Lower leg skin (tissue), 4 donors: ENCODE results near the gene NUBP2. TPM values are rescaled to one million over a fixed set of nuclear protein-coding genes. Genes with fewer than 3 reads are reported as not detected.

Experiments used
- DNase-seq, 2 donors: peaks; one replicate each; pipeline ENCODE4 v3.0.0-alpha.2; 2019; ENCODE audit warnings: low spot score in 2 of 2
- H3K4me3 ChIP-seq: fragments of 200-600 bp; sonication (generic); 2 replicates; pipeline ENCODE4 v1.5.1; 2017; ENCODE audit warnings: mild to moderate bottlenecking, low read depth; ENCODE audit not compliant: poor library complexity, severe bottlenecking
- POLR2A ChIP-seq, 2 donors: fragments of 450-650 bp; IDR thresholded peaks; one replicate each; pipeline ENCODE4 v1.6.1; 2016 to 2017; ENCODE audit warnings: antibody characterized with exemption in 2 of 2, mild to moderate bottlenecking in 1 of 2, moderate library complexity in 1 of 2
- WGBS, 2 donors: methylation state at CpG; one replicate each; pipeline ENCODE4 v1.1.5; 2018; 5-methylcytosine and 5-hydroxymethylcytosine counted together
- intact Hi-C: fragments of 100-400 bp; cut with DNase I; formaldehyde crosslinking; loops from one replicate; pipeline ENCODE4 v1.15.0; 2023; ENCODE audit warnings: low total_unique reads
- microRNA-seq, 2 donors: library from miRNA; unstranded; fragments of <30 nt; microRNA quantifications; one replicate each; pipeline ENCODE4, GENCODE V29; 2016; ENCODE audit warnings: borderline replicate concordance in 2 of 2, borderline number of aligned reads in 1 of 2
- total RNA-seq, 4 donors: library from RNA; depleted of rRNA; stranded (reverse); fragments of >200 nt; gene quantifications; one replicate each; pipeline ENCODE4 v1.1.0, GENCODE V29; 2016
- TF ChIP-seq, protein P1 (sequence below), 3 donors: fragments of 450-650 bp; IDR thresholded peaks; one replicate each; pipeline ENCODE4 v1.5.1; 2016; ENCODE audit warnings: antibody characterized with exemption in 3 of 3, mild to moderate bottlenecking in 3 of 3, moderate library complexity in 2 of 3

The NUBP2 gene
- total RNA-seq, 4 donors from 2014 or later: 79.7 to 108 (median 91.3) TPM

- no peak for DNase-seq
- TF ChIP-seq, protein P1, sequence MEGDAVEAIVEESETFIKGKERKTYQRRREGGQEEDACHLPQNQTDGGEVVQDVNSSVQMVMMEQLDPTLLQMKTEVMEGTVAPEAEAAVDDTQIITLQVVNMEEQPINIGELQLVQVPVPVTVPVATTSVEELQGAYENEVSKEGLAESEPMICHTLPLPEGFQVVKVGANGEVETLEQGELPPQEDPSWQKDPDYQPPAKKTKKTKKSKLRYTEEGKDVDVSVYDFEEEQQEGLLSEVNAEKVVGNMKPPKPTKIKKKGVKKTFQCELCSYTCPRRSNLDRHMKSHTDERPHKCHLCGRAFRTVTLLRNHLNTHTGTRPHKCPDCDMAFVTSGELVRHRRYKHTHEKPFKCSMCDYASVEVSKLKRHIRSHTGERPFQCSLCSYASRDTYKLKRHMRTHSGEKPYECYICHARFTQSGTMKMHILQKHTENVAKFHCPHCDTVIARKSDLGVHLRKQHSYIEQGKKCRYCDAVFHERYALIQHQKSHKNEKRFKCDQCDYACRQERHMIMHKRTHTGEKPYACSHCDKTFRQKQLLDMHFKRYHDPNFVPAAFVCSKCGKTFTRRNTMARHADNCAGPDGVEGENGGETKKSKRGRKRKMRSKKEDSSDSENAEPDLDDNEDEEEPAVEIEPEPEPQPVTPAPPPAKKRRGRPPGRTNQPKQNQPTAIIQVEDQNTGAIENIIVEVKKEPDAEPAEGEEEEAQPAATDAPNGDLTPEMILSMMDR (IDR thresholded peaks at IDR 0.05): no peak
- no peak for TF ChIP-seq POLR2A (IDR thresholded peaks at IDR 0.05)
- H3K4me3 ChIP-seq: no peak overlapping the region
- intact Hi-C loops: no loop called here
- 78 to 84% methylated on average over 19 of the region's 19 CpGs for WGBS, 2 donors
Measured at GRCh38 chr16:1831186-1832075, 48.7 kb downstream of the NUBP2 start.

DNA sequence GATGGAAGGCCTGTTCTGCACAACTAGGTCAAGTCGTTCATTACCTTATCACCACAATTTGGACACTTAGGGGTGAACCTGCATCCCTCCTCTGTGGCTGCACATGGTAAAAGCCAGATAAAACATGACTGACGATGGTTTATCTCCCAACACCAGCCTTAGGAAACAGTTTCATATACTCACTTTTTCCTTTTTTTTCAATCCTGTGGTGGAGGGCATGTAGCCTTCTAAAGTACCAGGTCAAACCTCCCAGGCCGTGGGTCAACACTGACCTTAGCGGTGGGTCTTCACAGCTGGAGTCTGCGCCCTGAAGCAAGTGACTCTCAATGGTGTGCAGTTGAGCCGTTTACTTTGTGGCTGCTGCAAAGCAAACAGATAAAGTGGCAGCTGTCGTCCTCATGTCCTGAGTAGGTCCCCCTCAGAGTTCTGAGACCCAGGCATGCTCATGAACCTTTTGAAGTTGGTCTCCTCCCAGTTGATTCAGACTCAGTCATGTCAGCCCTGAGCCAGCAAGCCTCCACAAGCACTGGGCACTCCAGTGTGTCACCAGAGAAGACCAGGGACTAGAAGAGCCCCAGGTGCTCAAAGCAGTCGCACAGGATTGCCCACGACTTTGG, 50.2 kb downstream of the NUBP2 start:
- DNase-seq: no peak
- 62 to 66% methylated on average over 9 of the region's 9 CpGs for WGBS, 2 donors
- TF ChIP-seq, protein P1 (IDR thresholded peaks at IDR 0.05): no peak
- no peak for TF ChIP-seq POLR2A (IDR thresholded peaks at IDR 0.05)
- H3K4me3 ChIP-seq: no peak overlapping the region
- intact Hi-C loops: no loop called here

DNA sequence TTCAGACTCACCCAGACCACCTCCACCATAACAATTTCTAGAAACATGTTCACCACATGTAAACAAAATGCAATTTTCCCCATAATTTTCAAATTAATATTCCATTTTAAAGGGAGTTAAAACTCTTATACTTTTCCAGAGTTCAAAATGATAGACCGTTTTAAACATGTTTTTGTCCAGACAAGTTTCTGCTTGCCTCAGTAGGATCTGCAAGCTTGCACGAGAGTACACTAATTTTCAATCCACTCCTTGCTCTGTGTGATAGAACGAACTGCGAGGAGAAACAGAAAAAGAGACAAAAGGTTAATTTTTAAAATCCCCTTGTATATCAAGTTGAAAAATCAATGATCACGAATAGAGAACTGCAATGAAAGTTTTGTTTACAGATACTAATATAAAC, 51.3 kb downstream of the NUBP2 start:
- intact Hi-C loops: no loop called here
- no peak overlapping the region for H3K4me3 ChIP-seq
- TF ChIP-seq POLR2A (IDR thresholded peaks at IDR 0.05): no peak
- TF ChIP-seq, protein P1 (IDR thresholded peaks at IDR 0.05): no peak
- WGBS, 2 donors: 44 to 53% methylated on average over 5 of the region's 5 CpGs
- no peak for DNase-seq

Small RNAs within 50 kb of the gene (microRNA-seq; reads per million reads assigned to microRNA genes)
- 0.57 to 0.68 reads per million in 2 donors for gene MIR3177

Other genes with a start within 250 kb of the NUBP2 start
- gene TMEM204, start 249.3 kb upstream of the NUBP2 start, total RNA-seq: 10 to 100 TPM; 13.7 to 26.0 (median 26.0) TPM
- 10 to 100 TPM; 12.5 to 24.7 (median 16.2) TPM for gene IFT140, start 170.9 kb upstream of the NUBP2 start, total RNA-seq
- 10 to 100 TPM; 14.2 to 29.6 (median 19.3) TPM for gene CRAMP1, start 170.6 kb upstream of the NUBP2 start, total RNA-seq
- 10 to 100 TPM; 23.3 to 40.1 (median 38.1) TPM for gene JPT2, start 104.7 kb upstream of the NUBP2 start, total RNA-seq
- gene MAPK8IP3, start 76.8 kb upstream of the NUBP2 start, total RNA-seq: 10 to 100 TPM; 59.9 to 95.8 (median 62.9) TPM
- 10 to 100 TPM; 77.7 to 98.4 (median 85.8) TPM for gene NME3, start 11.4 kb upstream of the NUBP2 start, total RNA-seq
- gene EME2, start 10.2 kb upstream of the NUBP2 start, total RNA-seq: 10 to 100 TPM in 3 of 4 donors, 1 to 10 TPM in 1; 7.6 to 22.3 (median 13.0) TPM
- 100 to 1,000 TPM in 3 of 4 donors, 10 to 100 TPM in 1; 90.9 to 126 (median 105) TPM for gene MRPS34, start 9.8 kb upstream of the NUBP2 start, total RNA-seq
- gene SPSB3, start 389 bp upstream of the NUBP2 start, total RNA-seq: 100 to 1,000 TPM; 146 to 238 (median 172) TPM
- under 1 TPM; 0.59 to 0.69 (median 0.64) TPM for gene IGFALS, start 10.7 kb downstream of the NUBP2 start, total RNA-seq
- 100 to 1,000 TPM in 1 of 4 donors, 10 to 100 TPM in 3; 57.8 to 104 (median 89.0) TPM for gene HAGH, start 43.9 kb downstream of the NUBP2 start, total RNA-seq
- gene FAHD1, start 44.2 kb downstream of the NUBP2 start, total RNA-seq: 10 to 100 TPM; 46.2 to 89.0 (median 62.3) TPM
- under 1 TPM in 1 of 4 donors, not detected in 3; 0.42 TPM for gene MEIOB, start 89.2 kb downstream of the NUBP2 start, total RNA-seq
- 100 to 1,000 TPM; 103 to 153 (median 120) TPM for gene HS3ST6, start 135.5 kb downstream of the NUBP2 start, total RNA-seq
- 10 to 100 TPM; 18.7 to 44.3 (median 31.7) TPM for gene MSRB1, start 160.2 kb downstream of the NUBP2 start, total RNA-seq
- 1 to 10 TPM in 1 of 4 donors, not detected in 3; 1.6 TPM for gene RPL3L, start 171.7 kb downstream of the NUBP2 start, total RNA-seq
- gene NDUFB10, start 176.6 kb downstream of the NUBP2 start, total RNA-seq: 100 to 1,000 TPM; 183 to 245 (median 217) TPM
- 1,000 to 10,000 TPM; 2,603 to 4,441 (median 3,196) TPM for gene RPS2, start 181.9 kb downstream of the NUBP2 start, total RNA-seq
- not detected for gene RNF151, start 183.9 kb downstream of the NUBP2 start, total RNA-seq
- gene TBL3, start 189.1 kb downstream of the NUBP2 start, total RNA-seq: 100 to 1,000 TPM in 2 of 4 donors, 10 to 100 TPM in 2; 60.8 to 114 (median 83.7) TPM
- gene NOXO1, start 198.5 kb downstream of the NUBP2 start, total RNA-seq: 1 to 10 TPM in 1 of 4 donors, under 1 TPM in 1, not detected in 2; 0.23 to 1.2 TPM
- gene GFER, start 201.2 kb downstream of the NUBP2 start, total RNA-seq: 10 to 100 TPM in 3 of 4 donors, 1 to 10 TPM in 1; 9.7 to 14.4 (median 11.6) TPM
- 1 to 10 TPM in 1 of 4 donors, under 1 TPM in 2, not detected in 1; 0.72 to 1.1 (median 0.78) TPM for gene SYNGR3, start 207.0 kb downstream of the NUBP2 start, total RNA-seq
- gene ZNF598, start 226.9 kb downstream of the NUBP2 start, total RNA-seq: 100 to 1,000 TPM in 2 of 4 donors, 10 to 100 TPM in 2; 56.1 to 117 (median 86.5) TPM
- 1 to 10 TPM in 2 of 4 donors, under 1 TPM in 1, not detected in 1; 0.38 to 3.9 (median 1.6) TPM for gene NPW, start 236.8 kb downstream of the NUBP2 start, total RNA-seq
- 10 to 100 TPM; 11.9 to 30.6 (median 27.3) TPM for gene NHERF2, start 243.9 kb downstream of the NUBP2 start, total RNA-seq